CD4-positive, alpha-beta memory T cell (primary cell): Measurements from ENCODE around the gene ADAP1. TPM values are rescaled to one million over a fixed set of nuclear protein-coding genes. Genes with fewer than 3 reads are reported as not detected.

ENCODE experiments used
- CTCF ChIA-PET: fragments of 350-600 bp; sonication (Branson Sonifier 250); formaldehyde crosslinking; loops from one replicate; lab custom pipeline; 2021; ENCODE audit warnings: inconsistent platforms; ENCODE audit not compliant: partially characterized antibody; lab: Charles Lee
- POLR2A ChIA-PET: fragments of 350-600 bp; sonication (Branson Sonifier 250); formaldehyde crosslinking; loops from one replicate; lab custom pipeline; 2021; ENCODE audit not compliant: partially characterized antibody; lab: Charles Lee
- DNase-seq, 5 donors: peaks; one replicate each; pipeline versions ENCODE4 v3.0.0 to v3.0.0-alpha.2; 2020 to 2022; ENCODE audit warnings: mixed read lengths in 1 of 5
- H3K27ac ChIP-seq: one replicate; pipeline ENCODE4 v1.7.0; 2013; ENCODE audit warnings: low read depth, low read length
- H3K27me3 ChIP-seq: 2 replicates; pipeline ENCODE4 v1.7.0; 2013; ENCODE audit warnings: mild to moderate bottlenecking, low read length, moderate library complexity; ENCODE audit not compliant: insufficient read depth
- H3K36me3 ChIP-seq: 2 replicates; pipeline ENCODE4 v1.7.0; 2013; ENCODE audit warnings: mild to moderate bottlenecking, low read length, moderate library complexity; ENCODE audit not compliant: insufficient read depth
- H3K4me1 ChIP-seq: 2 replicates; pipeline ENCODE4 v1.7.0; 2013; ENCODE audit warnings: mild to moderate bottlenecking, low read length, moderate library complexity; ENCODE audit not compliant: insufficient read depth
- H3K4me3 ChIP-seq, 2 donors: one replicate each; pipeline ENCODE4 v1.7.0; 2013; ENCODE audit warnings: low read length in 2 of 2, mild to moderate bottlenecking in 1 of 2
- H3K9me3 ChIP-seq, 2 donors: one replicate each; pipeline ENCODE4 v1.7.0; 2013; ENCODE audit warnings: low read length in 2 of 2, control low read depth in 1 of 2; ENCODE audit not compliant: control insufficient read depth in 1 of 2
- H3K27ac Mint-ChIP-seq, 7 donors: one replicate each; pipeline ENCODE4 v1.8.0; 2020 to 2021; ENCODE audit warnings: mixed read lengths in 7 of 7, mild to moderate bottlenecking in 6 of 7, inconsistent platforms in 3 of 7, moderate library complexity in 3 of 7
- H3K27me3 Mint-ChIP-seq, 2 donors: one replicate each; pipeline ENCODE4 v1.8.0; 2020 to 2021; ENCODE audit warnings: mixed read lengths in 2 of 2
- H3K36me3 Mint-ChIP-seq, 2 donors: one replicate each; pipeline ENCODE4 v1.8.0; 2020 to 2021; ENCODE audit warnings: mixed read lengths in 2 of 2, inconsistent platforms in 1 of 2, mild to moderate bottlenecking in 1 of 2
- H3K4me1 Mint-ChIP-seq, 4 donors: one replicate each; pipeline ENCODE4 v1.8.0; 2020 to 2021; ENCODE audit warnings: mixed read lengths in 4 of 4, mild to moderate bottlenecking in 1 of 4
- H3K4me3 Mint-ChIP-seq, 8 donors: one replicate each; pipeline ENCODE4 v1.8.0; 2020 to 2021; ENCODE audit warnings: mixed read lengths in 8 of 8, mild to moderate bottlenecking in 7 of 8, moderate library complexity in 6 of 8, inconsistent platforms in 3 of 8
- H3K9me3 Mint-ChIP-seq, 8 donors: one replicate each; pipeline ENCODE4 v1.8.0; 2020 to 2021; ENCODE audit warnings: mixed read lengths in 8 of 8, mild to moderate bottlenecking in 5 of 8, inconsistent platforms in 3 of 8, moderate library complexity in 1 of 8
- intact Hi-C: fragments of 100-400 bp; cut with micrococcal nuclease; formaldehyde crosslinking; loops from one replicate; pipeline ENCODE4 v1.15.1; 2023
- polyA plus RNA-seq, 2 donors: library from polyadenylated mRNA; unstranded; fragments of 300-500 nt; fragmentation: Illumina TruSeq; gene quantifications; one replicate each; pipeline ENCODE4 v1.2.3, GENCODE V29; 2021
- total RNA-seq, 2 experiments: library from RNA; stranded (reverse); gene quantifications; one replicate each; pipeline ENCODE4 v1.2.3, GENCODE V29; 2021

Gene ADAP1
- total and polyA plus RNA-seq, 4 experiments from 2014 or later, result 5.1 to 10.0 (median 8.8) TPM

GRCh38 chr7:919924-920341 lies 34.5 kb downstream of the ADAP1 start:
- Mint-ChIP-seq H3K4me3 (no peak overlapping the region), H3K4me1 (peaks cover 11 to 35% (median 17%) of the 10 kb centered on the region in 4 donors), H3K36me3 (no peaks in the 10 kb centered on the region), H3K27me3 (no peaks in the 10 kb centered on the region), H3K9me3 (no peaks in the 10 kb centered on the region), H3K27ac (no peak overlapping the region)
- H3K4me1 ChIP-seq, result peaks cover 31% of the 10 kb centered on the region
- DNase-seq, result no peak
- ChIA-PET POLR2A (interaction anchor here (4.4 kb wide), 1 partner anchor 11 kb away, joined by 63 read pairs; no protein-coding TSS in a partner anchor), CTCF (no interaction called here)
- intact Hi-C loops, result no loop called here
- no peaks in the 10 kb centered on the region for H3K9me3 ChIP-seq
- no peaks in the 10 kb centered on the region for H3K36me3 ChIP-seq
- no peak overlapping the region for H3K4me3 ChIP-seq
- H3K27ac ChIP-seq, result no peak overlapping the region
- H3K27me3 ChIP-seq, result no peaks in the 10 kb centered on the region

GRCh38 chr7:919114-919442 lies 35.4 kb downstream of the ADAP1 start:
- POLR2A ChIA-PET, result interaction anchor here (1.2 kb wide), 1 partner anchor 56 kb away, joined by 4 read pairs; the partner anchor contains the start of gene COX19
- no peak for DNase-seq
- no peaks in the 10 kb centered on the region for H3K9me3 ChIP-seq

GRCh38 chr7:918441-919113 lies 35.9 kb downstream of the ADAP1 start:
- H3K4me1 Mint-ChIP-seq, result peaks cover 9 to 28% (median 14%) of the 10 kb centered on the region in 4 donors
- ChIA-PET POLR2A (interaction anchor here (1.2 kb wide), 1 partner anchor 57 kb away, joined by 4 read pairs; the partner anchor contains the start of gene COX19), CTCF (interaction anchor here (1.0 kb wide), 1 partner anchor 9 kb away, joined by 3 read pairs; no protein-coding TSS in a partner anchor)
- no peaks in the 10 kb centered on the region for H3K36me3 Mint-ChIP-seq
- no peaks in the 10 kb centered on the region for H3K9me3 Mint-ChIP-seq
- H3K27ac ChIP-seq, result no peak overlapping the region
- H3K27me3 Mint-ChIP-seq, result no peaks in the 10 kb centered on the region
- H3K4me1 ChIP-seq, result peaks cover 21% of the 10 kb centered on the region
- no peaks in the 10 kb centered on the region for H3K27me3 ChIP-seq
- no peak overlapping the region for H3K4me3 ChIP-seq
- H3K4me3 Mint-ChIP-seq, result peak overlapping the region in 1 of 8 donors; percentile 26
- no peak for DNase-seq
- H3K36me3 ChIP-seq, result no peaks in the 10 kb centered on the region
- H3K9me3 ChIP-seq, result no peaks in the 10 kb centered on the region
- intact Hi-C loops, result no loop called here
- H3K27ac Mint-ChIP-seq, result peak overlapping the region in 2 of 7 donors; percentile 12 to 22

More at GRCh38 chr7:919114-919442, 35.4 kb downstream of the ADAP1 start:
- Mint-ChIP-seq H3K27me3 (no peaks in the 10 kb centered on the region), H3K27ac (peak overlapping the region in 1 of 7 donors; percentile 69), H3K36me3 (no peaks in the 10 kb centered on the region), H3K9me3 (no peaks in the 10 kb centered on the region), H3K4me1 (peaks cover 9 to 29% (median 14%) of the 10 kb centered on the region in 4 donors), H3K4me3 (no peak overlapping the region)
- Histone ChIP-seq H3K4me1 (peaks cover 23% of the 10 kb centered on the region), H3K4me3 (no peak overlapping the region), H3K36me3 (no peaks in the 10 kb centered on the region), H3K27ac (no peak overlapping the region), H3K27me3 (no peaks in the 10 kb centered on the region)
- CTCF ChIA-PET, result interaction anchor here (1.0 kb wide), 1 partner anchor 9 kb away, joined by 3 read pairs; no protein-coding TSS in a partner anchor
- intact Hi-C loops, result no loop called here

GRCh38 chr7:918118-918425 lies 36.4 kb downstream of the ADAP1 start:
- Histone ChIP-seq H3K27me3 (no peaks in the 10 kb centered on the region), H3K4me3 (no peak overlapping the region), H3K36me3 (no peaks in the 10 kb centered on the region), H3K27ac (no peak overlapping the region), H3K9me3 (no peaks in the 10 kb centered on the region), H3K4me1 (peaks cover 19% of the 10 kb centered on the region)
- CTCF ChIA-PET, result no interaction called here
- no peaks in the 10 kb centered on the region for H3K9me3 Mint-ChIP-seq
- POLR2A ChIA-PET, result interaction anchor here (1.2 kb wide), 1 partner anchor 57 kb away, joined by 4 read pairs; the partner anchor contains the start of gene COX19
- no peaks in the 10 kb centered on the region for H3K36me3 Mint-ChIP-seq
- H3K4me3 Mint-ChIP-seq, result peak overlapping the region in 2 of 8 donors; percentile 15 to 26
- peak overlapping the region in 3 of 7 donors; percentile 36 to 82 (median 65) for H3K27ac Mint-ChIP-seq
- no peaks in the 10 kb centered on the region for H3K27me3 Mint-ChIP-seq
- DNase-seq, result no peak
- H3K4me1 Mint-ChIP-seq, result peaks cover 6 to 23% (median 14%) of the 10 kb centered on the region in 4 donors
- intact Hi-C loops, result no loop called here

- DNase-seq, result no peak
- CTCF ChIA-PET, result no interaction called here
- H3K4me3 Mint-ChIP-seq, result peak overlapping the region in 1 of 8 donors; percentile 15
- H3K27ac Mint-ChIP-seq, result peak overlapping the region in 3 of 7 donors; percentile 36 to 68 (median 65)
- Histone ChIP-seq H3K27ac (no peak overlapping the region), H3K36me3 (no peaks in the 10 kb centered on the region), H3K27me3 (no peaks in the 10 kb centered on the region), H3K4me3 (no peak overlapping the region), H3K9me3 (no peaks in the 10 kb centered on the region), H3K4me1 (peaks cover 18% of the 10 kb centered on the region)
- no peaks in the 10 kb centered on the region for H3K27me3 Mint-ChIP-seq
- POLR2A ChIA-PET, result no interaction called here
- H3K4me1 Mint-ChIP-seq, result peaks cover 6 to 17% (median 15%) of the 10 kb centered on the region in 4 donors
- no peaks in the 10 kb centered on the region for H3K36me3 Mint-ChIP-seq
- no peaks in the 10 kb centered on the region for H3K9me3 Mint-ChIP-seq
- intact Hi-C loops, result no loop called here
Observed at GRCh38 chr7:917255-918117, 37.0 kb downstream of the ADAP1 start.

GRCh38 chr7:916291-916941 lies 38.1 kb downstream of the ADAP1 start:
- Histone ChIP-seq H3K27me3 (no peaks in the 10 kb centered on the region), H3K9me3 (no peaks in the 10 kb centered on the region), H3K4me3 (no peak overlapping the region), H3K36me3 (no peaks in the 10 kb centered on the region), H3K4me1 (peaks cover 7% of the 10 kb centered on the region), H3K27ac (no peak overlapping the region)
- Mint-ChIP-seq H3K27ac (peak overlapping the region in 4 of 7 donors; percentile 16 to 46 (median 42)), H3K4me1 (peaks cover 6 to 14% (median 14%) of the 10 kb centered on the region in 4 donors), H3K36me3 (no peaks in the 10 kb centered on the region), H3K9me3 (no peaks in the 10 kb centered on the region), H3K4me3 (no peak overlapping the region), H3K27me3 (no peaks in the 10 kb centered on the region)
- intact Hi-C loops, result no loop called here
- ChIA-PET CTCF (no interaction called here), POLR2A (no interaction called here)
- DNase-seq, result peak in 1 of 5 donors; percentile 27
